K562 (cell line): ENCODE results near the gene LEPROT. TPM values are rescaled to one million over a fixed set of nuclear protein-coding genes. Genes with fewer than 3 reads are reported as not detected.

Experiments used
- FIP1L1 ChIP-seq: fragments of 200-400 bp; formaldehyde crosslinking; IDR thresholded peaks from 2 replicates; pipeline ENCODE4 v1.6.1; 2018; ENCODE audit warnings: mild to moderate bottlenecking, low read depth, low read length; ENCODE audit not compliant: poor library complexity, severe bottlenecking
- polyA plus RNA-seq, 8 experiments: library from polyadenylated mRNA; depleted of rRNA in 4 of 8; stranded (reverse) in 5 of 8; unstranded in 3 of 8; fragments of >200 nt; fragmentation: Nextera tagmentation in 2 of 8; fragmentation: Illumina TruSeq in 1 of 8; extraction: Ambion mirVana in 2 of 8; extraction: Trizol in 1 of 8; gene quantifications; 2 replicates each; pipeline versions ENCODE4 v1.2.1 to v1.2.3, GENCODE V29; 2011 to 2014; ENCODE audit warnings: inconsistent platforms in 1 of 8, missing spikeins in 1 of 8
- total RNA-seq, 7 experiments: library from RNA; depleted of rRNA in 6 of 7; stranded (reverse); fragments of >200 nt in 6 of 7; fragmentation: Illumina TruSeq in 2 of 7; extraction: Trizol in 2 of 7; gene quantifications; 2 replicates each; pipeline versions ENCODE4 v1.2.1 to v1.2.3, GENCODE V29; 2011 to 2021; ENCODE audit warnings: low replicate concordance in 1 of 7
- TF ChIP-seq, protein P1 (sequence below), 2 experiments: fragments of 450-650 bp; formaldehyde crosslinking in 1 of 2; IDR thresholded peaks; 2 replicates each; pipeline versions ENCODE4 v1.4.0 to v1.6.1; 2014 to 2020; ENCODE audit warnings: mild to moderate bottlenecking in 2 of 2, borderline replicate concordance in 1 of 2, low read depth in 1 of 2
- TF ChIP-seq, protein P2 (sequence below): fragments of 250-450 bp; sonication (Bioruptor Pico); IDR thresholded peaks from 2 replicates; pipeline ENCODE4 v1.4.0; 2020

The LEPROT gene
- total and polyA plus RNA-seq, 9 of the 15 experiments (the other 6 are each of a cell fraction or from before 2014, with no cell fraction given) = 28.1 to 97.5 (median 45.8) TPM

DNA sequence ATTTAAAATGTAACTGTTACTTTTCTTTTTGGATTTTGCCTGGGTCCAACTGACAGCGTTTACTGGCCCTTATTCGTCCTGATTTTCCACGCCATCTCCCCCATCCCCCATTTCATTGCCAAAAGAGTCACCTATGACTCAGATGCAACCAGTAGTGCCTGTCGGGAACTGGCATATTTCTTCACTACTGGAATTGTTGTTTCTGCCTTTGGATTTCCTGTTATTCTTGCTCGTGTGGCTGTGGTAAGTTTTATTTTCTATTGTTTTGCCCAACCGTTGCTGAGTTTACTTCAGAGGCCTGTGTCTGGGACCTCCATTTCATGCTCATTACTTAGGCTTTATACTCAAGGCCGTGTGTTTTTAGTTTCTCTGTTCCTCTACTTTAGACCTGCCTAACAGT lies 9.3 kb downstream of the LEPROT start (continued):
- TF ChIP-seq, protein P1, sequence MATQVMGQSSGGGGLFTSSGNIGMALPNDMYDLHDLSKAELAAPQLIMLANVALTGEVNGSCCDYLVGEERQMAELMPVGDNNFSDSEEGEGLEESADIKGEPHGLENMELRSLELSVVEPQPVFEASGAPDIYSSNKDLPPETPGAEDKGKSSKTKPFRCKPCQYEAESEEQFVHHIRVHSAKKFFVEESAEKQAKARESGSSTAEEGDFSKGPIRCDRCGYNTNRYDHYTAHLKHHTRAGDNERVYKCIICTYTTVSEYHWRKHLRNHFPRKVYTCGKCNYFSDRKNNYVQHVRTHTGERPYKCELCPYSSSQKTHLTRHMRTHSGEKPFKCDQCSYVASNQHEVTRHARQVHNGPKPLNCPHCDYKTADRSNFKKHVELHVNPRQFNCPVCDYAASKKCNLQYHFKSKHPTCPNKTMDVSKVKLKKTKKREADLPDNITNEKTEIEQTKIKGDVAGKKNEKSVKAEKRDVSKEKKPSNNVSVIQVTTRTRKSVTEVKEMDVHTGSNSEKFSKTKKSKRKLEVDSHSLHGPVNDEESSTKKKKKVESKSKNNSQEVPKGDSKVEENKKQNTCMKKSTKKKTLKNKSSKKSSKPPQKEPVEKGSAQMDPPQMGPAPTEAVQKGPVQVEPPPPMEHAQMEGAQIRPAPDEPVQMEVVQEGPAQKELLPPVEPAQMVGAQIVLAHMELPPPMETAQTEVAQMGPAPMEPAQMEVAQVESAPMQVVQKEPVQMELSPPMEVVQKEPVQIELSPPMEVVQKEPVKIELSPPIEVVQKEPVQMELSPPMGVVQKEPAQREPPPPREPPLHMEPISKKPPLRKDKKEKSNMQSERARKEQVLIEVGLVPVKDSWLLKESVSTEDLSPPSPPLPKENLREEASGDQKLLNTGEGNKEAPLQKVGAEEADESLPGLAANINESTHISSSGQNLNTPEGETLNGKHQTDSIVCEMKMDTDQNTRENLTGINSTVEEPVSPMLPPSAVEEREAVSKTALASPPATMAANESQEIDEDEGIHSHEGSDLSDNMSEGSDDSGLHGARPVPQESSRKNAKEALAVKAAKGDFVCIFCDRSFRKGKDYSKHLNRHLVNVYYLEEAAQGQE (IDR thresholded peaks at IDR 0.05; ENCODE audit: borderline replicate concordance) = no peak
- TF ChIP-seq, protein P1 (CRISPR knock-in tag; IDR thresholded peaks at IDR 0.05; ENCODE audit: low read depth) = no peak
- TF ChIP-seq FIP1L1 = no peak
- TF ChIP-seq, protein P2, sequence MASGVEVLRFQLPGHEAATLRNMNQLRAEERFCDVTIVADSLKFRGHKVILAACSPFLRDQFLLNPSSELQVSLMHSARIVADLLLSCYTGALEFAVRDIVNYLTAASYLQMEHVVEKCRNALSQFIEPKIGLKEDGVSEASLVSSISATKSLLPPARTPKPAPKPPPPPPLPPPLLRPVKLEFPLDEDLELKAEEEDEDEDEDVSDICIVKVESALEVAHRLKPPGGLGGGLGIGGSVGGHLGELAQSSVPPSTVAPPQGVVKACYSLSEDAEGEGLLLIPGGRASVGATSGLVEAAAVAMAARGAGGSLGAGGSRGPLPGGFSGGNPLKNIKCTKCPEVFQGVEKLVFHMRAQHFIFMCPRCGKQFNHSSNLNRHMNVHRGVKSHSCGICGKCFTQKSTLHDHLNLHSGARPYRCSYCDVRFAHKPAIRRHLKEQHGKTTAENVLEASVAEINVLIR (CRISPR knock-in tag) = no peak
